Right lobe of liver (tissue), 6 donors: ENCODE measurements around the gene RIPOR2. TPM values are rescaled to one million over a fixed set of nuclear protein-coding genes. Genes with fewer than 3 reads are reported as not detected.

Experiments
- ATAC-seq, 4 donors: fragments of 200-7000 bp; cut with Tn5 transposase; one replicate each; pipeline ENCODE4 v1.9.1; 2020; ENCODE audit warnings: mild to moderate bottlenecking in 4 of 4, moderate library complexity in 4 of 4
- DNase-seq, 3 donors: peaks; one replicate each; pipeline ENCODE4 v3.0.0-alpha.2; 2020
- H3K27ac ChIP-seq, 3 donors: fragments of 200-600 bp; one replicate each; pipeline ENCODE4 v1.8.0; 2022
- H3K27me3 ChIP-seq, 2 donors: fragments of 200-600 bp; one replicate each; pipeline ENCODE4 v1.8.0; 2022
- H3K36me3 ChIP-seq, 4 donors: fragments of 200-600 bp; sonication (generic) in 1 of 4; one replicate each; pipeline versions ENCODE4 v1.5.1 to v1.8.0; 2017 to 2022; ENCODE audit warnings: control low read depth in 1 of 4
- H3K4me1 ChIP-seq, 4 donors: fragments of 200-600 bp; sonication (generic) in 1 of 4; one replicate each; pipeline versions ENCODE4 v1.5.1 to v1.8.0; 2017 to 2022; ENCODE audit warnings: control low read depth in 1 of 4
- H3K4me3 ChIP-seq, 3 donors: fragments of 200-600 bp; one replicate each; pipeline ENCODE4 v1.8.0; 2022
- H3K9me3 ChIP-seq, 4 donors: fragments of 200-600 bp; sonication (generic) in 1 of 4; one replicate each; pipeline versions ENCODE4 v1.5.1 to v1.8.0; 2017 to 2022; ENCODE audit warnings: control low read depth in 1 of 4
- CTCF ChIP-seq, 4 donors: fragments of 200-600 bp in 3 of 4; fragments of 450-650 bp in 1 of 4; IDR thresholded peaks; one replicate each; pipeline versions ENCODE4 v1.5.1 to v1.8.0; 2016 to 2022; ENCODE audit warnings: antibody characterized with exemption in 4 of 4, mild to moderate bottlenecking in 2 of 4
- POLR2A ChIP-seq: fragments of 450-650 bp; IDR thresholded peaks from one replicate; pipeline ENCODE4 v1.6.1; 2017; ENCODE audit warnings: antibody characterized with exemption, mild to moderate bottlenecking
- WGBS: methylation state at CpG from one replicate; pipeline ENCODE4 v1.1.6; 2018; ENCODE audit warnings: low coverage, low lambda C conversion rate; ENCODE audit not compliant: insufficient coverage; ENCODE audit errors: missing lambda C conversion rate; 5-methylcytosine and 5-hydroxymethylcytosine counted together
- intact Hi-C, 2 donors: fragments of 100-400 bp; cut with DNase I; formaldehyde crosslinking; loops; one replicate each; pipeline versions ENCODE4 v1.11.2 to v1.14.1; 2022
- total RNA-seq, 6 experiments: library from RNA; depleted of rRNA in 2 of 6; stranded (reverse); fragments of >200 nt in 2 of 6; fragmentation: NEBNext Ultra II Directional in 3 of 6; extraction: Animal tissue kit (Norgen Biotek cat#: 25700) in 3 of 6; gene quantifications; one replicate each; pipeline versions ENCODE4 v1.1.0 to v1.2.4, GENCODE V29; 2016 to 2023
- donor health status: DM: no; HTN: yes; CAD: no.
- donor health status: DM: no; HTN: no; CAD: no.
- donor health status: DM: no; HTN: no; CAD: no.
- donor health status: DM: no; HTN: yes; CAD: no.
- donor health status: DM: no; HTN: yes; CAD: no.

Gene RIPOR2
- total RNA-seq, 6 experiments from 2014 or later, result 1.8 to 4.6 (median 3.5) TPM

GRCh38 chr6:24865161-24865560 is 70.6 kb downstream of the RIPOR2 start:
- 68% methylated on average over 4 of the region's 6 CpGs for WGBS
- intact Hi-C loops, result no loop called here
- TF ChIP-seq CTCF (IDR thresholded peaks at IDR 0.05), result no peak
- TF ChIP-seq POLR2A, result no peak
- no peaks in the 10 kb centered on the region for H3K9me3 ChIP-seq
- no peak overlapping the region for H3K4me3 ChIP-seq
- no peaks in the 10 kb centered on the region for H3K27me3 ChIP-seq
- DNase-seq (no peak), ATAC-seq (peak in 1 of 4 donors; percentile 15)
- no peaks in the 10 kb centered on the region for H3K4me1 ChIP-seq
- no peak overlapping the region for H3K27ac ChIP-seq
- H3K36me3 ChIP-seq, result no peaks in the 10 kb centered on the region

GRCh38 chr6:24864343-24864742 is 71.4 kb downstream of the RIPOR2 start:
- WGBS, result 25% methylated on average over 1 of the region's 1 CpG
- no peak for TF ChIP-seq POLR2A
- TF ChIP-seq CTCF (IDR thresholded peaks at IDR 0.05), result no peak
- H3K27ac ChIP-seq, result no peak overlapping the region
- DNase-seq, result no peak
- no peaks in the 10 kb centered on the region for H3K9me3 ChIP-seq
- no peak for ATAC-seq
- H3K4me1 ChIP-seq, result no peaks in the 10 kb centered on the region
- no peak overlapping the region for H3K4me3 ChIP-seq
- no peaks in the 10 kb centered on the region for H3K27me3 ChIP-seq
- H3K36me3 ChIP-seq, result no peaks in the 10 kb centered on the region
- intact Hi-C loops, result no loop called here

GRCh38 chr6:24861934-24862333 is 73.8 kb downstream of the RIPOR2 start:
- Histone ChIP-seq H3K4me3 (no peak overlapping the region), H3K4me1 (peaks cover 0 to 5% (median 0%) of the 10 kb centered on the region in 4 donors), H3K9me3 (no peaks in the 10 kb centered on the region), H3K27me3 (no peaks in the 10 kb centered on the region), H3K27ac (no peak overlapping the region), H3K36me3 (no peaks in the 10 kb centered on the region)
- intact Hi-C loops, result no loop called here
- WGBS, result 80% methylated on average over 2 of the region's 2 CpGs
- ATAC-seq (no peak), DNase-seq (no peak)
- TF ChIP-seq POLR2A (no peak), CTCF (IDR thresholded peaks at IDR 0.05) (no peak)

- peaks cover 0 to 5% (median 0%) of the 10 kb centered on the region in 4 donors for H3K4me1 ChIP-seq
- H3K27ac ChIP-seq, result no peak overlapping the region
- no peak overlapping the region for H3K4me3 ChIP-seq
- no peaks in the 10 kb centered on the region for H3K36me3 ChIP-seq
- ATAC-seq, result no peak
- 60% methylated on average over 6 of the region's 6 CpGs for WGBS
- no peak for TF ChIP-seq POLR2A
- TF ChIP-seq CTCF (IDR thresholded peaks at IDR 0.05), result no peak
- intact Hi-C loops, result loop anchor here in 1 of 2 donors (5.0 kb wide), 1 partner anchor 208 kb away; no protein-coding TSS in a partner anchor
- DNase-seq, result no peak
- no peaks in the 10 kb centered on the region for H3K27me3 ChIP-seq
- no peaks in the 10 kb centered on the region for H3K9me3 ChIP-seq
Observed at GRCh38 chr6:24859608-24860200, 76.1 kb downstream of the RIPOR2 start.
